HepG2 (cell line): ENCODE measurements around the gene CACNB4. TPM values are rescaled to one million over a fixed set of nuclear protein-coding genes. Genes with fewer than 3 reads are reported as not detected.

Experiments used
- ATAC-seq: fragments of 200-7000 bp; cut with Tn5 transposase; 3 replicates; pipeline ENCODE4 v1.9.1; 2020; ENCODE audit warnings: mild to moderate bottlenecking, moderate library complexity
- BruUV-seq: library from RNA; stranded (reverse); fragments of 400-500 nt; replicated peaks from 2 replicates; lab custom pipeline; 2021; lab: Mats Ljungman, UMichigan
- CTCF ChIA-PET: fragments of 300-600 bp; formaldehyde crosslinking; extraction: SDS; loops from one replicate; lab custom pipeline; 2021; ENCODE audit warnings: low total read pairs, inconsistent platforms, low intra/inter-chr PET ratio; lab: Yijun Ruan, JAX
- POLR2A ChIA-PET: fragments of 350-600 bp; sonication (Branson Sonifier 250); formaldehyde crosslinking; loops from one replicate; lab custom pipeline; 2020; ENCODE audit warnings: antibody characterized with exemption, inconsistent platforms; lab: Yijun Ruan, JAX
- DNase-seq: peaks from one replicate; pipeline ENCODE4 v3.0.0-alpha.2; 2015; ENCODE audit warnings: low spot score
- FAIRE-seq: peaks from 3 replicates; lab custom pipeline; 2011; peaks lifted over from hg19 to GRCh38; lab: Jason Lieb, UNC
- H2AFZ ChIP-seq: one replicate; pipeline ENCODE4 v1.6.1; 2011; ENCODE audit warnings: low read length, inconsistent platforms
- H3K27ac ChIP-seq: fragments of 300-600 bp; 3 replicates; pipeline ENCODE4 v1.8.0; 2011; ENCODE audit warnings: mixed run types, mild to moderate bottlenecking, mixed read lengths, low read length, inconsistent platforms; ENCODE audit not compliant: insufficient read depth; ENCODE audit errors: extremely low read length
- H3K27me3 ChIP-seq, 2 experiments: fragments of 200-600 bp in 1 of 2; 2 replicates in 1 of 2; 3 replicates in 1 of 2; pipeline versions ENCODE4 v1.6.0 to v1.8.0; 2011; ENCODE audit warnings: low read length in 2 of 2, mild to moderate bottlenecking in 2 of 2, moderate library complexity in 2 of 2, inconsistent platforms in 1 of 2; ENCODE audit not compliant: insufficient read depth in 2 of 2, control insufficient read depth in 1 of 2
- H3K36me3 ChIP-seq, 2 experiments: fragments of 200-600 bp in 1 of 2; replicated peaks in 1 of 2; 2 replicates in 1 of 2; 3 replicates in 1 of 2; pipeline versions ENCODE4 v1.5.1 to v1.8.0; 2011; ENCODE audit warnings: low read length in 2 of 2, inconsistent platforms in 1 of 2; ENCODE audit not compliant: insufficient read depth in 2 of 2, control insufficient read depth in 1 of 2
- H3K4me1 ChIP-seq: 2 replicates; pipeline ENCODE4 v1.5.1; 2012; ENCODE audit warnings: low read length, inconsistent platforms; ENCODE audit not compliant: insufficient read depth
- H3K4me2 ChIP-seq: 2 replicates; pipeline ENCODE4 v1.6.0; 2011; ENCODE audit warnings: low read depth, low read length, inconsistent platforms
- H3K4me3 ChIP-seq, 3 experiments: fragments of 200-600 bp in 1 of 3; sonication (generic), shearing (Covaris generic) in 1 of 3; replicated peaks in 1 of 3; 2 replicates each; pipeline ENCODE4 v1.5.1; 2011 to 2016; ENCODE audit warnings: low read length in 3 of 3, inconsistent platforms in 2 of 3, low read depth in 2 of 3, mild to moderate bottlenecking in 2 of 3, control low read depth in 1 of 3, mixed read lengths in 1 of 3; ENCODE audit not compliant: insufficient read depth in 1 of 3
- H3K79me2 ChIP-seq: one replicate; pipeline ENCODE4 v1.6.1; 2011; ENCODE audit warnings: low read length, inconsistent platforms; ENCODE audit not compliant: insufficient read depth
- H3K9ac ChIP-seq: 2 replicates; pipeline ENCODE4 v1.6.0; 2011; ENCODE audit warnings: mild to moderate bottlenecking, low read depth, low read length, inconsistent platforms; ENCODE audit not compliant: insufficient read depth
- H3K9me3 ChIP-seq: 2 replicates; pipeline ENCODE4 v1.5.1; 2012; ENCODE audit warnings: mild to moderate bottlenecking, low read length
- H4K20me1 ChIP-seq: 2 replicates; pipeline ENCODE4 v1.6.0; 2011; ENCODE audit warnings: inconsistent platforms, mild to moderate bottlenecking, low read length, moderate library complexity; ENCODE audit not compliant: insufficient read depth
- NAIF1 ChIP-seq: sonication (generic); formaldehyde crosslinking; IDR thresholded peaks from 2 replicates; pipeline ENCODE4 v1.5.0; 2020; ENCODE audit warnings: mild to moderate bottlenecking, missing genetic modification reagents, borderline replicate concordance
- RBM39 ChIP-seq: fragments of 200-400 bp; formaldehyde crosslinking; IDR thresholded peaks from one replicate; pipeline ENCODE4 v1.6.1; 2018; ENCODE audit warnings: antibody characterized with exemption, mild to moderate bottlenecking, low read depth, low read length; ENCODE audit not compliant: poor library complexity, severe bottlenecking
- RNF2 ChIP-seq: fragments of 450-650 bp; conservative IDR thresholded peaks from 2 replicates; pipeline ENCODE4 v1.6.1; 2016; ENCODE audit warnings: low read depth
- SIX1 ChIP-seq: sonication (generic); formaldehyde crosslinking; IDR thresholded peaks from 2 replicates; pipeline ENCODE4 v1.4.0; 2020; ENCODE audit warnings: missing genetic modification reagents, borderline replicate concordance
- TOE1 ChIP-seq: sonication (generic); formaldehyde crosslinking; IDR thresholded peaks from 2 replicates; pipeline ENCODE4 v1.4.0; 2020; ENCODE audit warnings: mild to moderate bottlenecking, missing genetic modification reagents
- ZKSCAN5 ChIP-seq: sonication (generic); formaldehyde crosslinking; IDR thresholded peaks from 2 replicates; pipeline ENCODE4 v1.5.1; 2020; ENCODE audit warnings: mild to moderate bottlenecking, missing genetic modification reagents
- ZNF136 ChIP-seq: sonication (generic); formaldehyde crosslinking; IDR thresholded peaks from 2 replicates; pipeline ENCODE4 v1.8.1; 2022; ENCODE audit warnings: low read depth, mild to moderate bottlenecking, moderate library complexity, missing genetic modification reagents
- ZNF331 ChIP-seq: sonication (generic); formaldehyde crosslinking; IDR thresholded peaks from 2 replicates; pipeline ENCODE4 v1.4.0; 2020; ENCODE audit warnings: missing genetic modification reagents
- ZNF441 ChIP-seq: sonication (generic); formaldehyde crosslinking; IDR thresholded peaks from 2 replicates; pipeline ENCODE4 v1.7.0; 2021; ENCODE audit warnings: missing genetic modification reagents, borderline replicate concordance
- ZNF839 ChIP-seq: sonication (generic); formaldehyde crosslinking; IDR thresholded peaks from 2 replicates; pipeline ENCODE4 v1.4.0; 2020; ENCODE audit warnings: missing genetic modification reagents, mild to moderate bottlenecking, borderline replicate concordance
- WGBS: methylation state at CpG from one replicate; pipeline ENCODE4 v1.1.6; 2017; ENCODE audit warnings: low lambda C conversion rate; 5-methylcytosine and 5-hydroxymethylcytosine counted together
- in situ Hi-C: cut with HindIII; loops from 2 replicates; pipeline ENCODE4 v1.10.0; 2017; ENCODE audit warnings: low pct_unique_long_range_greater_than_20kb; ENCODE audit not compliant: extremely low pct_ligation_motif_present
- intact Hi-C: fragments of 100-400 bp; cut with micrococcal nuclease; formaldehyde crosslinking; loops from one replicate; pipeline ENCODE4 v1.10.0; 2022; ENCODE audit not compliant: unreplicated experiment
- polyA plus RNA-seq, 8 experiments: library from polyadenylated mRNA; depleted of rRNA in 3 of 8; stranded (reverse) in 7 of 8; unstranded in 1 of 8; fragments of >200 nt; fragmentation: Illumina TruSeq in 4 of 8; extraction: Trizol in 4 of 8; gene quantifications; 2 replicates each; pipeline versions ENCODE4 v1.2.1 to v1.2.3, GENCODE V29; 2011 to 2016; ENCODE audit warnings: low read depth in 4 of 8, missing spikeins in 1 of 8, mixed read lengths in 1 of 8; ENCODE audit not compliant: insufficient read depth in 1 of 8
- total RNA-seq, 5 experiments: library from RNA; depleted of rRNA; stranded (reverse); fragments of >200 nt; fragmentation: Illumina TruSeq; extraction: Trizol; gene quantifications; 2 replicates each; pipeline ENCODE4 v1.2.3, GENCODE V29; 2016; ENCODE audit warnings: low read depth in 1 of 5

The CACNB4 gene
- total and polyA plus RNA-seq, 2 of the 13 experiments (the other 11 are each of a cell fraction or from before 2014, with no cell fraction given), result 5.1 to 14.3 TPM

DNA sequence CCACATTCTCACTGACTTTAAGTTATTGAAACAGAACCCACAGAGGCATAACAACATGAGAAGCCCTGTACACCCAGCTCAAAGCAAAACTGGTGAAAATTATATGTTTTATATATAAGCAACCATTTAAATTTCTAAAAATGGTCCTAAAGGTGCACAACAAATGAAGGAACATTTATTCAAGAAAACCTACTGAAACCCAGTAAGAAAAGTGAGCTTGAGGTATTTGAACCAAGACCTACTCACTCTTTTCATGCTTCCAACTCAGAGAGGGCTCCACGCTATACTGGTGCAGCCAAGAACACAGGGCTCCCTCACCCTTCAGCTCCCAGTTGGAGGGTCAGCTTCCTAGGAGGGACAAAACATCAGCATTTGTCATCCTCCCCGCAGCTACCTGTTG lies 2.1 kb upstream of the CACNB4 start:
- no peak overlapping the region for H3K27ac ChIP-seq
- no peaks in the 10 kb centered on the region for H4K20me1 ChIP-seq
- ChIA-PET CTCF (no interaction called here), POLR2A (no interaction called here)
- no peak overlapping the region for H3K4me3 ChIP-seq
- no peak for TF ChIP-seq RNF2
- TF ChIP-seq RBM39, result no peak
- TF ChIP-seq SIX1 (CRISPR knock-in tag), result no peak
- no peak for TF ChIP-seq TOE1 (CRISPR knock-in tag)
- no peak for TF ChIP-seq ZNF331 (CRISPR knock-in tag)
- TF ChIP-seq NAIF1 (CRISPR knock-in tag), result no peak
- TF ChIP-seq ZNF839 (CRISPR knock-in tag), result no peak
- TF ChIP-seq ZKSCAN5 (CRISPR knock-in tag), result no peak
- no peak for TF ChIP-seq ZNF136 (CRISPR knock-in tag)
- TF ChIP-seq ZNF441, result no peak
- peaks cover 19 to 57% of the 10 kb centered on the region in 2 experiments; a peak in 4 of 5 replicates for H3K27me3 ChIP-seq
- H3K79me2 ChIP-seq, result no peaks in the 10 kb centered on the region
- no peaks in the 10 kb centered on the region for H3K9me3 ChIP-seq
- 48% methylated on average over 2 of the region's 2 CpGs for WGBS
- no peak overlapping the region for H3K9ac ChIP-seq
- intact Hi-C loops (no loop called here), in situ Hi-C loops (no loop called here)
- ATAC-seq (no peak), FAIRE-seq (no peak), DNase-seq (no peak)
- BruUV-seq, result no TSS peak
- no peaks in the 10 kb centered on the region for H3K36me3 ChIP-seq
- H3K4me1 ChIP-seq, result peaks cover 38% of the 10 kb centered on the region
- H2AFZ ChIP-seq, result no peak overlapping the region
- no peak overlapping the region for H3K4me2 ChIP-seq
